Esophagus squamous epithelium (tissue), 5 donors: ENCODE data around the gene MAD1L1. TPM values are rescaled to one million over a fixed set of nuclear protein-coding genes. Genes with fewer than 3 reads are reported as not detected.
A peak's percentile ranks its signal among the peaks of the same experiment; 100 is the strongest.

ENCODE experiments used
- DNase-seq: peaks from one replicate; lab custom pipeline; 2025; lab: John Stamatoyannopoulos, UW
- H3K27ac ChIP-seq, 4 donors: fragments of 200-600 bp; sonication (generic); one replicate each; pipeline ENCODE4 v1.5.1; 2016 to 2019; ENCODE audit warnings: mild to moderate bottlenecking in 1 of 4
- H3K27me3 ChIP-seq, 4 donors: fragments of 200-600 bp; sonication (generic); 1 replicate in 3 of 4; 2 replicates in 1 of 4; pipeline versions ENCODE4 v1.5.1 to v1.6.0; 2017 to 2021; ENCODE audit warnings: antibody characterized with exemption in 1 of 4
- H3K36me3 ChIP-seq, 3 donors: fragments of 200-600 bp; sonication (generic); one replicate each; pipeline ENCODE4 v1.5.1; 2016 to 2019
- H3K4me1 ChIP-seq, 3 donors: fragments of 200-600 bp; sonication (generic); one replicate each; pipeline ENCODE4 v1.5.1; 2017 to 2019
- H3K4me3 ChIP-seq, 4 donors: fragments of 200-600 bp; sonication (generic); 1 replicate in 3 of 4; 2 replicates in 1 of 4; pipeline ENCODE4 v1.5.1; 2016 to 2019; ENCODE audit warnings: mild to moderate bottlenecking in 2 of 4, moderate library complexity in 1 of 4
- H3K9me3 ChIP-seq, 3 donors: fragments of 200-600 bp; sonication (generic); one replicate each; pipeline ENCODE4 v1.5.1; 2016 to 2019
- CTCF ChIP-seq, 6 experiments: fragments of 450-650 bp in 4 of 6; fragments of 200-600 bp in 2 of 6; sonication (generic) in 2 of 6; IDR thresholded peaks; one replicate each; pipeline ENCODE4 v1.5.1; 2016 to 2019; ENCODE audit warnings: antibody characterized with exemption in 6 of 6, mild to moderate bottlenecking in 4 of 6, moderate library complexity in 4 of 6
- POLR2A ChIP-seq, 4 donors: fragments of 450-650 bp; IDR thresholded peaks; one replicate each; pipeline ENCODE4 v1.6.1; 2017; ENCODE audit warnings: antibody characterized with exemption in 4 of 4, mild to moderate bottlenecking in 4 of 4, moderate library complexity in 3 of 4
- WGBS, 2 donors: methylation state at CpG; one replicate each; pipeline ENCODE4 v1.1.5; 2018; 5-methylcytosine and 5-hydroxymethylcytosine counted together
- intact Hi-C: fragments of 100-400 bp; cut with DNase I; formaldehyde crosslinking; loops from one replicate; pipeline ENCODE4 v1.15.0; 2022
- total RNA-seq, 4 donors: library from RNA; depleted of rRNA; stranded (reverse); fragments of >200 nt; gene quantifications; one replicate each; pipeline ENCODE4 v1.1.0, GENCODE V29; 2016
- donor health status: DM: yes; HTN: yes; CAD: no.

The MAD1L1 gene
- total RNA-seq, 4 donors from 2014 or later: 16.6 to 40.4 (median 30.2) TPM

- intact Hi-C loops: no loop called here
- peak overlapping the region in 2 of 4 donors; percentile 65 for H3K27ac ChIP-seq
- TF ChIP-seq CTCF (IDR thresholded peaks at IDR 0.05): no peak
- TF ChIP-seq POLR2A (IDR thresholded peaks at IDR 0.05): no peak
Observed at GRCh38 chr7:2266911-2267310, 34.2 kb upstream of the MAD1L1 start.

GRCh38 chr7:2264158-2264557 is 31.4 kb upstream of the MAD1L1 start:
- no peak overlapping the region for H3K27ac ChIP-seq
- H3K9me3 ChIP-seq: no peaks in the 10 kb centered on the region
- intact Hi-C loops: no loop called here
- H3K4me1 ChIP-seq: peaks cover 0 to 11% (median 0%) of the 10 kb centered on the region in 3 donors
- no peak for TF ChIP-seq CTCF (IDR thresholded peaks at IDR 0.05)
- TF ChIP-seq POLR2A (IDR thresholded peaks at IDR 0.05): no peak
- 94 to 99% methylated on average over 3 to 18 of the region's 23 CpGs for WGBS, 2 donors
- peaks cover 0 to 40% (median 10%) of the 10 kb centered on the region in 3 donors for H3K36me3 ChIP-seq
- H3K4me3 ChIP-seq: no peak overlapping the region
- H3K27me3 ChIP-seq: no peaks in the 10 kb centered on the region
- no peak for DNase-seq

More at GRCh38 chr7:2266911-2267310, 34.2 kb upstream of the MAD1L1 start:
- H3K36me3 ChIP-seq: peaks cover 4 to 47% (median 16%) of the 10 kb centered on the region in 3 donors
- no peaks in the 10 kb centered on the region for H3K9me3 ChIP-seq
- no peak overlapping the region for H3K4me3 ChIP-seq
- 19 to 56% methylated on average over 10 of the region's 10 CpGs for WGBS, 2 donors
- no peaks in the 10 kb centered on the region for H3K27me3 ChIP-seq
- peaks cover 0 to 18% (median 0%) of the 10 kb centered on the region in 3 donors for H3K4me1 ChIP-seq
- no peak for DNase-seq

GRCh38 chr7:2263176-2263575 is 30.4 kb upstream of the MAD1L1 start:
- no peaks in the 10 kb centered on the region for H3K9me3 ChIP-seq
- H3K36me3 ChIP-seq: peaks cover 0 to 50% (median 10%) of the 10 kb centered on the region in 3 donors
- intact Hi-C loops: no loop called here
- WGBS, 2 donors: 86 to 89% methylated on average over 4 to 13 of the region's 18 CpGs
- peaks cover 0 to 11% (median 0%) of the 10 kb centered on the region in 3 donors for H3K4me1 ChIP-seq
- H3K4me3 ChIP-seq: no peak overlapping the region
- DNase-seq: no peak
- no peak overlapping the region for H3K27ac ChIP-seq
- no peaks in the 10 kb centered on the region for H3K27me3 ChIP-seq
- no peak for TF ChIP-seq POLR2A (IDR thresholded peaks at IDR 0.05)
- TF ChIP-seq CTCF (IDR thresholded peaks at IDR 0.05): no peak

- DNase-seq: no peak
- H3K4me3 ChIP-seq: no peak overlapping the region
- H3K9me3 ChIP-seq: no peaks in the 10 kb centered on the region
- peaks cover 0 to 6% (median 0%) of the 10 kb centered on the region in 3 donors for H3K4me1 ChIP-seq
- intact Hi-C loops: no loop called here
- no peaks in the 10 kb centered on the region for H3K27me3 ChIP-seq
- H3K36me3 ChIP-seq: peaks cover 2 to 62% (median 10%) of the 10 kb centered on the region in 3 donors
- peak overlapping the region in 1 of 4 donors; percentile 13 for H3K27ac ChIP-seq
- TF ChIP-seq CTCF (IDR thresholded peaks at IDR 0.05): no peak
- no peak for TF ChIP-seq POLR2A (IDR thresholded peaks at IDR 0.05)
- 86 to 88% methylated on average over 13 to 14 of the region's 14 CpGs for WGBS, 2 donors
Observed at GRCh38 chr7:2261611-2262010, 28.9 kb upstream of the MAD1L1 start.

GRCh38 chr7:2260820-2261219 is 28.1 kb upstream of the MAD1L1 start:
- no peak overlapping the region for H3K4me3 ChIP-seq
- H3K9me3 ChIP-seq: no peaks in the 10 kb centered on the region
- TF ChIP-seq CTCF (IDR thresholded peaks at IDR 0.05): no peak
- DNase-seq: no peak
- no peaks in the 10 kb centered on the region for H3K27me3 ChIP-seq
- no peak overlapping the region for H3K27ac ChIP-seq
- WGBS, 2 donors: 37 to 40% methylated on average over 1 to 3 of the region's 5 CpGs
- H3K4me1 ChIP-seq: no peaks in the 10 kb centered on the region
- H3K36me3 ChIP-seq: peaks cover 5 to 70% (median 10%) of the 10 kb centered on the region in 3 donors
- intact Hi-C loops: no loop called here
